ENCODE results near the gene HLA-DPA1. TPM values are rescaled to one million over a fixed set of nuclear protein-coding genes. Genes with fewer than 3 reads are reported as not detected.
A peak's percentile ranks its signal among the peaks of the same experiment; 100 is the strongest.
"Not testable (repeated sequence)": the region's sequence is repeated elsewhere in the genome, so short reads cannot be mapped to it uniquely, and the experiment has no call there.

Gene HLA-DPA1
- total RNA-seq, 1 donor from 2014 or later, result 185 TPM

DNA sequence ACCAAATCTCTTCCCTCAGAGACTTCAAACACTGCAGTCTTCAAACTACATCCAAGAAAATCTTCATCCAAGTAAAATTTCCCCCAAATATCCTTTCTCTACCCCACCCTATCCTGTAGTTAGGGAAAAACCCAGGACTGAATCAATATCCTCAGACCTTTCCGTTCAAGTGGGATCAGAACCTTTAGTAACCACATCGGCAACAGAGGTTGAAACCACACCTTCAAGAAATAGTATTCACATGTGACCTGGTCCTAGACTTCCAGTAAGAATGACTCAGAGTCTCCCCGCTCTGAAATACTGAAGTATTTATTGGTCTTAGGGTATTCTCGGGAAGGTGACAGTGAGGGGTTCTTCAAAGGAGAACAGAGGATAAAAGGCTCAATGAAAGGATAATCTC, 8.7 kb downstream of the HLA-DPA1 start:
- DNase-seq (ENCODE audit: low spot score), result no peak

DNA sequence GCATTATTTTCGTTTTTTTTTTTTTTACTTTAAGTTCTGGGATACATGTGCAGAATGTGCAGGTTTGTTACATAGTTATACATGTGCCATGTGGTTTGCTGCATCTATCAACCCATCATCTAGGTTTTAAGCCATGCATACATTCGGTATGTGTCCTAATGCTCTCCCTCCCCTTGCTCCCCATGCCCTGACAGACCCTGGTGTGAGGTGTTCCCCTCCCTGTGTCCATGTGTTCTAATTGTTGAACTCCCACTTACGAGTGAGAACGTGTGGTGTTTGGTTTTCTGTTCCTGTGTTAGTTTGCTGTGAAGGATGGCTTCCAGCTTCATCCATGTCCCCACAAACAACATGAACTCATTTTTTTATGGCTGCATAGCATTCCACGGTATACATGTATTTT, 10.0 kb downstream of the HLA-DPA1 start:
- DNase-seq (ENCODE audit: low spot score), result not testable (repeated sequence)

GRCh38 chr6:33061987-33062386, 11.5 kb downstream of the HLA-DPA1 start:
- no peak for DNase-seq (ENCODE audit: low spot score)

GRCh38 chr6:33057222-33058150, 16.0 kb downstream of the HLA-DPA1 start:
- no peak for DNase-seq (ENCODE audit: low spot score)

- no peak for DNase-seq (ENCODE audit: low spot score)
Measured at GRCh38 chr6:33053230-33053629, 20.2 kb downstream of the HLA-DPA1 start.

DNA sequence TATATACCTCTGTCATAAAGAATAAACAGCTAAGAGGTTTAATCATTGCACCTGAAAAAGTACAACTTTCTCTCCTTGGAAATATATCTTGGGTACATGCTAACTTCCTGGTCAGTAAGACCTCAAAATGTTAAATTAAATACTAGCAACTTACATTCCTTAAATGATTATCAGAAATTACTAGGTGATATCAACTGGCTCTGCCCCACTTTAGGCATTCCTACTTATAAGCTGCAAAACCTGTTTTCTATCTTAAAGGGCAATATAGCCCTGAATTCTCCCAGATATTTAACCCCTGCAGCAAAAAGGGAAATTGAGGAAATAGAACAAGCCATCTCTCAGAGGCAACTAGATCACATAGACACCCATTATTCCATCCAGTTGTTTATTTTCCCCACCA, 20.8 kb downstream of the HLA-DPA1 start:
- DNase-seq (ENCODE audit: low spot score), result no peak

DNA sequence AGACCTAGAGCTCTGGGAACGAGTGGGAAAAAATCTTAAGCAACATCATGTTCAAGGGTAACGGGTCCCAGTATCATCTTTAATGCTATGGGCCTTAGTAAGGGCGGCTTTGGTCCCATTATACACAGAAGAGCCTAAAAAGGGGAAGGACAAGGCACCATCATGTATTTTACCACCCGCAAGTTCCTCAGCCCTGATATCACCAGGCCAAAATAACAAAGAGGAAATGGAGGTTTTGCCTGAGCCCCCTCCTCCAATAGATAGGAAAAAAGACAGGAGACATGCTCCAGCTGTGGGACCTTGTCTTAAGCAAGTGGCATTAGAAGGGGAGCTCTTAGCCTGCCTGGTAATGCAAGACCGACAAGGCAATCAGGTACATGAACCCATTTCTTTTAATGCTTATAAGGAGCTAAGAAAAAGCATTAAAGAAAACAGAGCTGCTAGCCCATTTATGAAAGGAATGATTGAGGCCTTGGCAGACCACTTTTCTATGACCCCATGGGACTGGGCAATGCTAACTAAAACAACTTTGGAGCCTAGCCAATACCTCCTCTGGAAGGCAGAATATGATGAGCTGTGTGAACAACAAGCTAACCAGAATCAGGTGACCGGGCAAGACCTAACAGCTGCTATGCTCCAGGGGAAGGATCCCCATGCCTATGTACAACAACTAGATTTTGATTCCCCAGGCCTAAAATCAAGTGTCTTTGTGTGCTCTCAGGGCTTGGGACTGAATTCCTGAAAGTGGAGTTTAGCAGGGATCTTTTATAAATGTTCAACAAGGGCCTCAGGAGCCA, 23.2 kb downstream of the HLA-DPA1 start:
- DNase-seq (ENCODE audit: low spot score), result no peak

DNA sequence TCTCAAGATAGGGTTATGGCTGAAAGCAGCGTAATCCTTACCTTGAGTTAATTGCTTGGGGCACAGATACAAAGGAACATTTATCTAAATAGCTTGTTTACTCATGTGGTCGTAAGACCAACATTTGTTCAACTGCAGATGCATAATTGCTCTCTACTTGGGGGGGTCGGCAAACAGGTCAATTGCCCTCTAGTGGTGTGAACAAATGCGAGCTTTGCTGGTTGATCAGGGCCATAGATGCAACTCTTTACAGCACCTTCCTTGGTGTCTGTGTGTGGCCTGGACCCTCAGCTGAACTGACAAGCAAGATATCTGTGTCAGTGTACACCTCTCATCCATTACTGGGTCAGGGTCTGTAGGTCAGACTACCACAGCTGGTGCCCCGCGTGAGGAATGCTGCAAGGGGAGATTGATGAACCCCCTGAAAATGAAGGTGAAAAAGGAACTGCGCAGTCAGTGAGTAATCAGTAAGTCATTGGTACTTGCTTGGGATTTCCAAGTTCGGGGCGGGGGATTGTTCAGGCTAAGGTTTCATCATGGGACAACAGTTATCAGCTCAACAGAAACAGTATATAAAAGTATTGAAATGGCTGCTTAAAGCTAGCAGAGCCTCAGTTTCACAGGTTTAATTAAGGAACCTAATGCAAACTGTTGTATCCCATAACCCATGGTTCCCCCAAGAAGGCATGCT, 24.0 kb downstream of the HLA-DPA1 start:
- DNase-seq (ENCODE audit: low spot score), result no peak

DNA sequence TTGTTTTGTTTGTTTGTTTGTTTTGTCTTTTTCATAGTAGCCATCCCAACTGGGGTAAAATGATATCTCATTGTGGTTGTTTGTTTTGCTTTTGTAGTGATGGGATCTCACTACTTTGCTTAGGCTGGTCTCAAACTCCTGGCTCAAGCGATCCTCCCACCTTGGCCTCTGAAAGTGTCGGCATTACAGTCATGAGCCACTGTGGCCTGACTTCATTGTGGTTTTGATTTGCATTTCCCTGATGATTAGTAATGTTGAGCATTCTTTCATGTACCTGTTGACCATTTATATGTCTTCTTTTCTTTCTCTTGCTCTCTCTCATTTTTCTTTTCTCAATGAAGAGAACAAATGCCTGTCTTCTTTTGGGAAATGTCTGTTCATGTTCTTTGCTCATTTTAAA, 33.3 kb downstream of the HLA-DPA1 start:
- DNase-seq (ENCODE audit: low spot score), result no peak

DNA sequence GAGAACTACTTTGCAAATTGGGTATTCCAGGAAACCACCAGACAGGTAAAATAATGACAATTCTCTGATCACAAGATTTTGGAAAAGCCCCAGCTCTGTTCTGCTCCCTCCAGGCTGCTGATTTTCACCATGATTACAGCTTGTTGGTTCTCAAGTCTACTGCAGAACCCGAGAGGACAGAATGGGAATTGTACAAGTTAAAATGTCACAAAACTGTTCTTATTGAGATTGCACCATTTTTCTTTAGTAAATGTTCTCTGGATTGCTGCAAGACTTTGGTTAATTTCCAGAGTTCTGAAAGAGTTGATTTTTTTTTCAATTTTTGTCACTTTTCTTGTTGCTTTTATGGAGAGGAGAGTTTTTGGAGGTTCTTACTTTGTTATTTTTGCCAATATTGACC, 36.9 kb downstream of the HLA-DPA1 start:
- DNase-seq (ENCODE audit: low spot score), result no peak

- DNase-seq (ENCODE audit: low spot score), result no peak
Measured at GRCh38 chr6:33034554-33034953, 38.9 kb downstream of the HLA-DPA1 start.

DNA sequence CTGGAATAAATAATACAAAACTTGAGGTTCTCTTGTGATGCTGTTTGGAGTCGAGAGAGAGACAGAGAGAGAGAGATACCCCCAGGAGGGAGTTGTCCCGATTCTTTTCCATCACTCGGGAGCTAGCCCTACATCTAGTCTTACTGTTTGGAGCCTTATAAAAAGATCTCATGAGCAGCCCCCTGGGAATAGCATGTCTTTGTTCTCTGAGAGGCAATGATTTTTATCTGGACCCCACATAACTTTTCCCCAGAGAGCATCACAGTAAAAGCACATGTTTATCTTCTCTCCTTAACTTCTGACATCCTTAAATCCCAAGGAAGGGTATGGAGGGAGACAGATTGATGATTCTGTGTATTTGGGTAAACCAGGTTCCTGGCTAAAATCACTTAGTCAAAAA, 43.2 kb downstream of the HLA-DPA1 start:
- no peak for DNase-seq (ENCODE audit: low spot score)

- DNase-seq (ENCODE audit: low spot score), result peak; percentile 55
Measured at GRCh38 chr6:33029328-33030184, 43.9 kb downstream of the HLA-DPA1 start.

DNA sequence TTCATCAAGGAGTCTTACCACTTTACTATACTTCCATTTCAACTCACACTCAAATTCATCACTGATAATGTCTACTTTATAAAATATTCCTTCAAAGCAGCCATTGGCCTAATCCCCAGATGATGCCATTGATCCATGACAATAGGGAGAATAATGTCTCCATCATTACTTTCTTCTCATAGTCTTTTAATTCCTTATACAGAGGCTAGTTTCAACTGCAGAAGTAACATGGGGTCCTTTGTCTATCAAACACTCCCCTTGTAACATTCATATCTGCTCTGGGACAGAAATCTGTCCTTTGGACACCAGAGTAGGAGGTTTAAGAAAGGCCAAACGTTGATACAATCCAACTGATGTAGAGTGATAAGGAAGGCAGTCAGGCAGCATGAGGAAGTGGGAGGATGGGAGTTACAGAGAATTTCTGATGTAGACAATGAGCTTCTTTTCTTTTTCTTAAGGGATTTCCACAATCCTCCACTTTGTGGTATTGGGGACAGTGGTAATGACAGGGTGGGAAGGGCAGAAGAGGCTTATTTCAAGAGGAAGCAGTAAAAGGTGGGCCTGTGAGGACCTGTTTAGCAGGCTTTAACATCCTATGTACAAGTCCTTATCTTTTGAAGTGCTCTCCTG, 45.1 kb downstream of the HLA-DPA1 start:
- no peak for DNase-seq (ENCODE audit: low spot score)

DNA sequence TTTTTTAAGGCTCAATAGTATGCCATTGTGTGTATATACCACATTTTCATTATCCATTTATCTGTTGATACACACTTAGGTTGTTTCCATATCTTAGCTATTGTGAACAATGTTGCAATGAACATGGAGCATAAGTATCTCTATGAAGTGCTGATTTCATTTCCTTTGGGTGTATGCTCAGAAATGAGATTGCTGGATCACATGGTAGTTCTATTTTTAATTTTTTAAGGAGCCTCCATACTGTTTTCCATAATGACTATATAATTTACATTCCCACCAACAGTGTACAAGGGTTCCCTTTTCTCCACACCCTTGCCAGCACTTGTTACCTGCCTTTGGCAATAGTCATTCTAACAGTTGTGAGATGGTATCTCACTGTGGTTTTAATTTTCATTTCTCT, 48.9 kb downstream of the HLA-DPA1 start:
- no peak for DNase-seq (ENCODE audit: low spot score)

GRCh38 chr6:33023536-33023935, 49.9 kb downstream of the HLA-DPA1 start:
- DNase-seq (ENCODE audit: low spot score), result no peak

GRCh38 chr6:33021917-33022316, 51.5 kb downstream of the HLA-DPA1 start:
- no peak for DNase-seq (ENCODE audit: low spot score)

GRCh38 chr6:33019372-33019771, 54.1 kb downstream of the HLA-DPA1 start:
- DNase-seq (ENCODE audit: low spot score), result no peak

- DNase-seq (ENCODE audit: low spot score), result peak; percentile 70
Measured at GRCh38 chr6:33018904-33019303, 54.5 kb downstream of the HLA-DPA1 start.

DNA sequence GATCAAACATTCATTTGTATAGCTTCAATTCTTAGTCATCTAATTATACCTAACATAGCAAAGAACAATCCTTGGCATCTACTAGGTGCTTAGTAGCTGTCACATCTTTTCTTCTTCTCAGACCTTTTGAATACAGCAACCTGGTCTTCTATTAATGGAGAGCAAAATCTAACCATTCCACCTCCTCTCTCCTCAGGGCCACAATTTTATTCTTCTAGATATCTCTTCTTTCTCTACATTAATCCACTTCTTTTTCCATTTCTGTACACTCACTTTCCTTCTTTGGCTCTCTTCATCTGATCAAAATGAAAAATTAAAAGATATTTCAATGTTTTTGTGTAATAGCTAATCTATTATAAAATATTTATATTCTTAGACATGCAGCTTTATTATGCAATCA, 55.0 kb downstream of the HLA-DPA1 start:
- no peak for DNase-seq (ENCODE audit: low spot score)
